HEK293T (cell line): ENCODE measurements around the gene TAX1BP3.

Source experiments
- FOXA1 ChIP-seq: fragments of 450-650 bp; IDR thresholded peaks from 2 replicates; pipeline ENCODE4 v1.6.1; 2016; ENCODE audit warnings: mild to moderate bottlenecking
- NFRKB ChIP-seq: fragments of 450-650 bp; IDR thresholded peaks from 2 replicates; pipeline ENCODE4 v1.6.1; 2016; ENCODE audit warnings: mild to moderate bottlenecking, moderate library complexity
- SUZ12 ChIP-seq: fragments of 450-650 bp; IDR thresholded peaks from 2 replicates; pipeline ENCODE4 v1.6.1; 2016; ENCODE audit warnings: mild to moderate bottlenecking

GRCh38 chr17:3693829-3694231 lies 25.5 kb upstream of the TAX1BP3 start:
- no peak for TF ChIP-seq FOXA1
- TF ChIP-seq SUZ12: no peak
- no peak for TF ChIP-seq NFRKB
